ENCODE results near the gene RGL4.

RGL4 gene

DNA sequence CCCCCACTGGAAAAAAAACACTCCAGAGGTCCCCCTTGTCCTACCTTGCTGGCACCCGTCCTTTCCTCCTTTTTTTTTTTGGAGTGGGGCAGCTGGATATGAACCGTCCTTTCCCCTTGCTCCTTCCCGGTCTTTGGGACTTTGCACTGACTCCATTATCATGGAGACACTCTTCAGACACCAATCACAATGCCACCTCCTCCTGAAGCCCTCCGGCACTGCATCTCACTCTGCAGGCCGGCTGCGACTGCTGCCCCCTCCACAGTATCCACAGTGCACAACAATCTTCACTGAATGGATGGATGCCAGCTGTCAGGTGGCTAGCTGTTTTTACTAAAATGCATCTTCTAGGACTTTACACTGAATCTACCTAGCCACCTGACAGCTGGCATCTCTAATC is 12.7 kb upstream of the RGL4 start:
- no peak for DNase-seq (ENCODE audit: low read depth in 2 of 2)

DNA sequence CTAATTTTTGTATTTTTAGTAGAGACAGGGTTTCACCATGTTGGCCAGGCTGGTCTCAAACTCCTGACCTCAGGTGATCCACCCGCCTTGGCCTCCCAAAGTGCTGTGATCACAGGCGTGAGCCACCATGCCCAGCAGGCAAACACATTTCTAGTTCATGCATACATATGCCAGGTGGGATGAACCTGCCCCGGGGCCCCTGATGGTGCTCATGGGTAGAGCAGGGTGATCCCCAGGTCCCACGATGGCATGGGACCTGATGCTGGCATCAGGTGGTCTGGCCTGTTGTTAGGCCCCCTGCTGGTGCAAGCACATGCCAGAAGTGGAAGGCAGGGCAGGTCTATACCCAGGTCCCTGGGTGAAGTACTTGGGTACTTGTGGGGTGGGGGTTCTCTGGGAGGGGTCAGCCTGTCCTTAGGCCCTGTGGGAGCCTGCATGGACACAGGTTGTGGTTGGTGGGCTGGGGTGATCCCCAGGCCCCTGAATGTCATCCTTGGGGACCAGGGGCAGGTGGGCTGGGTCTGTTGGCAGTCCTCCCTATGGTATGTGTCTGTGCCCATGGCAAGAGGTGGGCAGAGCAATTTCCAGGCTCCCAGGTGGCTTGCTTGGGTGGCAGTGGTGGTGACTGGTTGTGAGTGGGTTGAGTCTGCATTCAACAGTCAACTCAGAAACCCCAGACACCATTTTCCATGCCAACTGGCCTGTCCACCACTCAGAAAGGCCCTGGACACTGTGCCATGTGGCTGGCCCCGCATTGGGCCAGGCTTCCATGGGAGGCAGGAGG is 9.6 kb upstream of the RGL4 start:
- DNase-seq (ENCODE audit: low read depth in 2 of 2): no peak

DNA sequence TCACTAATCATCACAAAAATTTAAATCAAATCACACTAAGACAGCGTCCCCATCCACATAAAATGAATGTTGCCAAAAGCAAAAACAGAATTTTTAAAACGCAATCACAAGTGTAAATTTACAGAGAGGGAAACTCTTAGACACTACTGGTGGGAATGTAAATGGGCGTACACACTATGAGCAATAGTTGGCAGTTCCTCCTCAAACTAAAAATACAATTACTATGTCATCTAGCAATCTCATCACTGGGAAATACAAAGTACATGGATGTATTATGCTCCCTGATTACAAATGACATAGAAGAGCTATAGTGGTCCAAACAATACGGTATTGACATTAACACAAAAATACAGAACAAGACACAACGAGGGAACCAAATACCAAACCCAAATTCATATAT is 8.7 kb upstream of the RGL4 start:
- no peak for DNase-seq (ENCODE audit: low read depth in 2 of 2)

DNA sequence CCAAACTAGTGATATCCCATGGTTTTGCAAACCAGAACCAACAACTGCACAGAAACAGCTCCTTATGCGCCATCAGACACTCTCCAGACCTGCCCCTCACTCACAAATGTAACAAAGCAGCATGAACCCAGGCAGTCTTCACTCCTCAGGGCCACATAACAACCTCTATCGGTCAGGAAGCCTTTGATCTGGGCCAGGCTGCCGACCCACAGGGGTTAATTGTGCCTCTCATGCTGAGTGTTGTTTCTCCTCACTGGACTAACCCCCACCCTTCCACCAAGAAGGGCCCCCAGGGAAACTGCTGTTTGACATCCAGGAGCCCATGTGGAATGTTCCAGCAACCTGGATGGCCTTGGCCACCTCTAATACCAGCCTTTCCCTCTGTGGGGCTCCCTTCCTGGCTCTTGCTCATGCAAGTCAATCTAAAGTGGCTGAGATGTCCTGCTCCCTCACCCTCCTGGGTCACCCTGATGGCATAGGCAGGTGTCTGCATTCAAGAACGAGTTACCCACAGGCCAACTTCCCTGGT is 7.9 kb upstream of the RGL4 start:
- DNase-seq (ENCODE audit: low read depth in 2 of 2): no peak

DNA sequence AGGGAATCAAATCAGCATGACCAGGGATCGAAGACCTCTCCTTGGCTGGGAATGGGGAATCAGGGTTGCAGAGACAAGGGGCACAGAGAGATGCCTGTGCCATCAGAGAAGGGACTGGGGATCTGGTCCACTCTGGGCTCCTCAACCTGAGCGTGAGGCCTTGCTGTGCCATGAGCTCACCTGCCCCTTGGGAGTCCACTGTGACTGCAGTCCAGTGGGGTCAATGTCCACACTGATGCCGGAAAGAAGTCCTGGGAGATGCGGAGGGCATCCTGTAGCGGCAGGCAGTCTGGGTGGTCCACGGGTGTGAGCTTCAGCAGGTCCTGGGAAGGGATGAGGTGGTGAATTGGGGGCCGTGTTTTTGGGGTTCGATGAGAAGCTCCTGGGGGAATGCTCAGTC is 7.3 kb upstream of the RGL4 start:
- no peak for DNase-seq (ENCODE audit: low read depth in 2 of 2)

DNA sequence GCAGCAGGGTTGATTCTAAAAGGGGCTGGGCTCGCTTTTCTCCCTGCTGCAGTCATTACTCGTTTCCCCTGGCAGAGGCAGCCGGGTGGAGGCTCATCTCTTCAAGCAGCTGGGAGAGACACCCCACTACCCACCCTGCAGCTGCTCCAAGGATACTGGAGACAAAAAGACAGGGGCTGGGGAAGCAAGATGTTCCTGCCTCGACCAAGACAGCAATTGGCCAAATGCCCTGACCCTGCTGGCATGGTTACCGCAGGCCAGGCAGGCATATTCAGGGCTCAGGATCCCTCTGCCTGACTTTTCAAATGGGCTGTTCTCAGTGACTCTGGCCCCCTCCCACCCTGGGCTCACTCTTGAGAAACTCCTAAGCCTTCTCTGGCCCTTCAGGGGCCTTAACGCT is 6.8 kb upstream of the RGL4 start:
- no peak for DNase-seq (ENCODE audit: low read depth in 2 of 2)

DNA sequence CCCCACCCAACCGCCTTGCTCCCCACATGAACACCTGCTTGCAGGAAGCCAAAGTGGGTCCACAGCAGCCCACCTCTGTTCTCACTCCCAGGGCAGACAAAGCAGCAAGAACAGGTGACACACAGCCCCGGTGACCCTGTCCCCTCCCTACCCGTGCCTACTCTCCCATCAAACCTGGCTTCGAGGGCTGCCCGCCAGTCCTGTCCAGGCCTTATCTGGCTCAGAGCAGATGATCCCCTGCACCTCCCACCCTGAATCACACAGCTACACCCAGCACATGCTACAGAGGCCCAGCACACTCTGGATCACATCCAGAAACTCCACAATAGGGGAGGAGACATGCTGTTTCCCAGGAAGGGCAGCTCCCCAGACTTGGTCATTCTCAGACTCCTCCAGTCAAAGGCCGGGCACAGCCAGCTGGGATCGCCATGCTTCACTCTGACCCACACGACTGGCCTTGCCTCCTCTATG is 6.2 kb upstream of the RGL4 start:
- DNase-seq (ENCODE audit: low read depth in 2 of 2): no peak

DNA sequence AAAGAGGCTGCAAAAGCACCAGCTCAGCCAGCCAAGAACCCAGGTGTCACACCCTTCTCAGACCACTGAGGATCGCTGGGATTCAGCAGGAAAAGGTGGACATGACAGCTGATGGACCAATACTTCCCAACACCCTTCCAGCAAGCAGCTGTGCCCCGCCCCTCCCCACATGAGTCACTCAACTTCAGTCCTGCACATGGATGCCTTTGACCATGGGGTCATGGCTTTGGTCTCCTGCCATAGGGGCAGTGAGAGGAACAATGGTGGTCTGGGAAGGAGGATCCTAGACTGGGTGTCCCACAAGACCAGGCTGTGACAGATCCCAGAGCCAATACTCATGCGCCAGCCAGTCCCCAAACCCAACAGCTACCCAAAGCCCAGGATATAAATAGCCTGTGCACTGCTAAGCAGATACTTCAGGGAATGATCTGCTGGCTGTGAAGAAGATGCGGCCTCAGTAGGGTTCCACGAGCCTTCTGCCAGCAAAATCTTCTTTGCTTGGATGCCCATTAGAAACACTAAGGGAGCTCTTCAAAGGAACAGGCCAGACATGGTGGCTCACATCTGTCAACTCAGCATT is 5.5 kb upstream of the RGL4 start:
- DNase-seq (ENCODE audit: low read depth in 2 of 2): no peak

DNA sequence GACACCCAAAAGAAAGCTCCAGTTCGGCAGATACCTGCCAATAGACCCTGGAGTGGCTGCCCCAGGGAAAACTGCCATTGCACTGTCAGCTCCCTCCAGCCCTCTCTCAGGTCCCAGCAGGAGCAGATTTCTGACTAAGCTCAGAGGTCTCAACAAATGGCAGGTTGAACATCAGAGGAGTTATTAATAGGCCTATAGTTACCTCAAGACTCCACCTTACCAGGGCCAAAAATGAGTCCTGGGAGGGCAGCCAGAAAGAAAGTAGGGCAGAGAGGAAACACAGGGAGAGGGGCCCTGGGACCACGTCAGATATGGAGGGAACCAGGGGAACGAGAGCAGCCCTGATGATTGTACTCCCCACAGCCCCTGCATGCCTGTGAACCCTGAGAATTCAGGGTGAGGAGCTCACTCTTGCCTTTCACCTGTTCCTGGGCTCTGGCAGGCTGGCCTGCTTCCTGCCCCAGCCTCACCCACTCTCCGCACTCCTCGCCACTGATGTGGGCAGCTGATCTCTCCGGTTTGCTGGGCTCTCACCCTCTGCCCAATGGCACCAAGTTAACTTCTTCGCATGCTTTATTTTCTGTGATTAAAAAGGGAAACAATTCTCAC is 4.3 kb upstream of the RGL4 start:
- no peak for DNase-seq (ENCODE audit: low read depth in 2 of 2)

DNA sequence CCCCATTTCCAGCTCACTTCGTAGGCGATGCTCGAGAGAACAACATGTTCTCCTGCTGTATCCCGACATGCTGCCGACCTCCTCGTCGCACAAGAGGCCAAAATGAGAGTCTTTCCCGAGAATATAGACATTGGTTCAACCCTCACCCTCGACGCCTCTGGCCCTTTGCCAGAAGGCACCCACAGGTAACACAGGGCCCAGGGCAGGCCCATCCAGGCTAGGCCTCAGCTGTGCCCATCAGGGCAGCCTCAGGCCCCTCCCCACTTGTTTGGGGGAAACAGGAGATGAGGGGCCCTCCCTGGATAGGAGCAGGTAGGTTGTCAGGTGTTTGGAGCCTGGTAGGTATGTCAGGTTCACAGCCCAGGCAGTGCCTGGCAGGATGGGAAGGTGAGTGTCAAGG is 2.7 kb upstream of the RGL4 start:
- DNase-seq (ENCODE audit: low read depth in 2 of 2): no peak

DNA sequence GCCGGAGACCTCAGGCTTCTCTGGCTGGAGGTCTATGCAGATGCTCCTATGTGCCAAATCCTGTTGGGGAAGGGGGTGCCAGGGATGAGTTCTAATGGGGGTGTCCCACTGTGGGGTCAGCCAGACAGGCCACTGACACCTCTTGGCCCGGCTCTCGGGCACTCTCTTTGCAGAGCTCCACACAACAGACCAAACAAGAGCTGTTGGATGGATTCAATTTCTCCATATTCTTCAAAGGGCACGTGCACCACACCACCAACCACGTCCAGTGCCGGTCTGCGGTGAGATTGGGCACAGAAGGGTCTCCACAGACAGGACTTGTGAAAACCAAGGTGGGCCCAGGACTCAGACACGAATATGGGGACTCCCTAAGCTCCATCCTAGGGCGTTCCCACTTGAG is 2.2 kb upstream of the RGL4 start:
- DNase-seq (ENCODE audit: low read depth in 2 of 2): no peak

DNA sequence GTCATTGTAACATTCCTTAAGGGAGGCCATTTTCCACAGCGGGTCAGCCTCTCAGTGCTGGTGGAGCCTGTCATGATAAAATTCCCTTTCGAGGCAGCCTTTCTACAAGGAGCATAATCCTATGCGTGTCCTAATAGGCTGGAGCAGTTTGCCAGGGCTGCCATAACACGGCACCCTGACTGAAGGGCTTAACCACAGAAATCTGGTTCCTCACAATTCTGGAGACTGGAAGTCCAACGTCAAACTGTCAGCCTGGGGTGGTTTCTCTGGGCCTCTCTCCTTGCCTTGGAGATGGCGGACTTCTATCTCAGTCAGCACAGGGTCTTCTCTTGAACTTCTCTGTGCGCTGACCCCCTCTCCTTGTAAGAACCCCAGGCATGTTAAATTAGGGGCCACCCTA is 1.4 kb upstream of the RGL4 start:
- DNase-seq (ENCODE audit: low read depth in 2 of 2): no peak

DNA sequence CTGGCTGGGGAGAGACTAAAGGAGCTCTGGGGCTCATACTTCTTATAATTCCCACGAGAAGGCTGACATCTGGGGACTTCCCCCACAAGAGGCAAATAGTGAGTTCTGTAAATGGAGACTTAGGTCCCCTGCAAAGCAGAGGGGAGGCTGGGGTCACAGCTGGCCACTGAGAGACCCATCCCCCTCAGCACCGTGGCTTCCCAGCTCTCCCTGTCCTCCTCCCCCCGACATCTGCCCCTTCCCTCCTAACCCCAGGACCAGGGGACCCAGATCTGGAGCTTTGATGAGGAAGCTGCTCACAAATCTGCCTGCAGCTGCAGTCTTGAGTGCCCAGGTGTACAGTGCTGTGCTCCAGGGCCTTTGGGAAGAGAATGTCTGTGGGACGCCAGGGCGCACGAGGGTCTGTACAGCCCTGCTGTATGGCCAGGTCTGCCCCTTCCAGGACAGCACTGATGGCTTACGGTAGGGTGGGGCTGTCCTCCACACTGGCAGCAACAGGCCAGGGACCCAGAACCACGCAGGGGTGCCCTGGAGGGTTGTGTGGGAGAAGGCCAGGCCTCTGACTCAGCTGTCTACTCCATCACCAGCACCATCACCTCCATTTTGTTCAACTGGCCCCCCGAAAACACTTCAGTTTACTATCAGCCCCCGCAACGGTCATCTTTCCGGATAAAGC is 1.1 kb downstream of the RGL4 start:
- DNase-seq (ENCODE audit: low read depth in 2 of 2): no peak

DNA sequence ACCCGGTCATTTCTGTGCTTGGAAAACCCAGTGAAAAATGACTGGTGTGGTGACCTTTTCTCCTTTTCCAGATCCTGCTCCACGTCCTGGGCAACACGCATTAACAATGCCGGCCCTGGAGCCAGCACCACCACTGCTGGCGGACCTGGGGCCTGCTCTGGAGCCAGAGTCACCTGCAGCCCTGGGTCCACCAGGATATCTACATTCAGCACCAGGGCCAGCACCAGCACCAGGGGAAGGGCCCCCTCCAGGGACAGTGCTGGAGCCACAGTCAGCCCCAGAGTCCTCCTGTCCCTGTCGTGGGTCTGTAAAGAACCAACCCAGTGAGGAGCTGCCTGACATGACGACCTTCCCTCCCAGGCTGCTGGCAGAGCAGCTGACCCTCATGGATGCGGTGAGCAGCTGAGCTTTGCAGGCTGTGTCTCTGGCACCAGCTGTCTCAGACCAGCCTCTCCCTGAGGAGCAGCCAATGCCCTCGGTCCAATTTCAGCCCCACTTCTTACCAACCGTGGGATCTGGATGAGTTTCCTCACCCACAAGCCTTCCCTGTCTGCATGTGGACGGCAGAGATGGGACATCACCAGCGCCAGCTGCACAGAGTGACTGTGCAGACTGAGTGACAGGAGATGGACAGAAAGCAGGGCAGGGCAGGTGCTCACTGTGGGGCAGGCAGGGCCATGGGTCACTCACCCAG is 1.9 kb downstream of the RGL4 start:
- no peak for DNase-seq (ENCODE audit: low read depth in 2 of 2)

DNA sequence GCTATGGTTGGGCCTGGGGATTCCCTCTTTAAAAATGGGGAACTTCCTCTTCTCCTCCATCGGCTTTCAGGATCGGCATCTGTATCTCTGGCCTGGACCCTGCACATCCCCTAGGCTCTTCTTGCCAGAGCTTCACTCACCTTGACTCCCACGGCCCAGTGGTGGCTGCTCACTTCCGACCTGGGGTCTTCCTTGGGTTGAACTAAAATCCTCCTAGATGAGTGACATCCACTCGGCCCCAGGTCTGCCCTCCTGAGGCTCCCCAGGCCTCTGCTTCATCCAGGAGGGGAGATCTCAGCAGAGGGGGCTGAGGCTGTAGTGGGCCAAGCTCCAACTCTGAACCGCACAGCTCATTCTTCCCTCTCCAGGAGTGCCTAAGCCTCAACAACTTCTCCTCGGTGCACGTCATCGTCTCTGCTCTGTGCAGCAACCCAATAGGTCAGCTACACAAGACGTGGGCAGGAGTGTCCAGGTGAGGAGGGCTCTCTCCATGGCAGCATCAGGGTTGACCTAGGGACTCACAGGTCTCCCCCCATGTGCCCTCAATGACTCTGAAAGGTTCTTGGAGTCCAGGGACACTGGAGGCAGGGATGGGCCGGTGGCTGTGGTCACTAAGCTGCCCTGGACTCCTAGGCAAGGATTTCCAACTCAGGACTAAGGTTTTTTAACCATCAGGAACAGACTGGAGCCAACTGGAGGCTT is 3.3 kb downstream of the RGL4 start:
- no peak for DNase-seq (ENCODE audit: low read depth in 2 of 2)

DNA sequence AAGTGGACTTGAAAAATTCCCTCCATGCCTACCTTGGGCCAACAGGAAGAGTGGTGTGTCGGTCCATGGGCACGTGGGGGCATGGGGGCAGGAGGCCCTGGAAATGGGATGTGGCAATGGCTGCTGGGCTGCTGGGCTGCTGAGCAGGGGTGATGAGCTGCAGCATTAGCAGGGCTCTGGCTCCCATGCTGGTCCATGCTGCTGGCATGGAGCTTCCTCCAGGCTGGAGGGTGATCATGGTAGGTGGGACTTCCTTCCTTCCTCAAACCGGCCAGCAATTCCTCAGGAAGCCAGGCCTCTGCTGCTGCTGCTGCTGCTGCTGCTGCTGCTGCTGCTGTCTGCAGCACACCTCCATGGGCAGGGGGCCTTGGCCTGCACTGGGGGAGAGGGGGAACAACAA is 4.3 kb downstream of the RGL4 start:
- DNase-seq (ENCODE audit: low read depth in 2 of 2): no peak

DNA sequence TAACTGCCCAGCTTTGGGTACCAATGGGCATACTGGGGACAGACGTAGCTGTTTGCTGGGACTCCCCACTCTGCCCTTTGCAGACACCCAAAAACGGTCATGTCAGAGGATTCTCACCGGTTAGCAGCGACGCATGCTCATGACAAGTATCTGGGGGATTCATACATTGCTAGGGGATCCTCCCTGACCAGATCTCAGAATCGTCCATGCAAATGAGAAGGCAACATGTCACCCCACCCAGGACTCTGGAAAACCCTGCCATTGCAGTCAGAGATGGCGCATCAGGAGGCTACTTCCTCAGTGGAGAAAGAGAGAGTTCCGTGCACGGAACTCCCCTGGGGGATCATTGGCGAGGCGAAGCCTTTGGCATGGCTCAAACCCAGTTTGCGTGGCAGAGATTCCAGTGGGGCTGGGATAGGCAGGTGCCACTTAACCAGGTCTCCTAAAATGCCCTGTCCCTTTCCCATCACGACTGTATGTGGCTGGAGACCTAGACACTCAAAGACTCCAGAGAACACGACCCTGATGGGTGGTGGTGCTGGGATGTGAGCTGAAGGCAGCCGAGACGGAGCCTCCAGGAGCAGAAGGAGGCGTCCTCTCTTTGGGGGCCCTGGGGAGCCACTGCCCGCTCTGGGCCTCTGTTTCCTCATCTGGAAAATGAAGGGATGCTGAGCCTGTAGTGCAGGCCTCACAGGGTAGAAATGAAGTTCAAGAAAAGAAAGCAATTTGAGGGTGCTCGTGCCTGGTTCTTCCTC is 4.9 kb downstream of the RGL4 start:
- no peak for DNase-seq (ENCODE audit: low read depth in 2 of 2)

DNA sequence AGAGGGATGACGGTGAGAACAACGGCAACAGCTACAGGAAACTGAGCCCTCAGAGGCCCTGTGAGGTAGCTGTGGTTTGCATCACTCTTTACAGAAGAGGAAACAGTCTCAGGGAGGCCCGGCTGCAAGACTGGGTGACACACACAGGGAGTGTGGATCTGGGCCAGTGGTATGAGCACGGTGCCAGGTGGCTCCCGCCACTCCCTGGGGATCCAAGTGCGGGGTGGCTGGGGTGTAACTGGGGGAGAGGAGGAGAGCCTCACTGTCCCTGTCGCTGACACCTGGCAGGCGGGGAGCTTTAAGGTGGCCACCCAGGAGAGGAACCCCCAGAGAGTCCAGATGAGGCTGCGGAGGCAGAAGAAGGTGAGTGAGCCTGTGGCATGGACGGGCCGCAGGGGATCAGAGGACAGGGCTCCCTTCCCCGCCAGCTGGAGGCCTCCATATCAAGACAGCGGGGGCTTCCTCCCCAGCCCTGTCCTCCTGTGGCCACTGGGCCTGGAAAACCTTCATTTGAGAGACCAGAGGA is 5.6 kb downstream of the RGL4 start:
- peak; percentile 49 to 60 for DNase-seq (ENCODE audit: low read depth in 2 of 2)

DNA sequence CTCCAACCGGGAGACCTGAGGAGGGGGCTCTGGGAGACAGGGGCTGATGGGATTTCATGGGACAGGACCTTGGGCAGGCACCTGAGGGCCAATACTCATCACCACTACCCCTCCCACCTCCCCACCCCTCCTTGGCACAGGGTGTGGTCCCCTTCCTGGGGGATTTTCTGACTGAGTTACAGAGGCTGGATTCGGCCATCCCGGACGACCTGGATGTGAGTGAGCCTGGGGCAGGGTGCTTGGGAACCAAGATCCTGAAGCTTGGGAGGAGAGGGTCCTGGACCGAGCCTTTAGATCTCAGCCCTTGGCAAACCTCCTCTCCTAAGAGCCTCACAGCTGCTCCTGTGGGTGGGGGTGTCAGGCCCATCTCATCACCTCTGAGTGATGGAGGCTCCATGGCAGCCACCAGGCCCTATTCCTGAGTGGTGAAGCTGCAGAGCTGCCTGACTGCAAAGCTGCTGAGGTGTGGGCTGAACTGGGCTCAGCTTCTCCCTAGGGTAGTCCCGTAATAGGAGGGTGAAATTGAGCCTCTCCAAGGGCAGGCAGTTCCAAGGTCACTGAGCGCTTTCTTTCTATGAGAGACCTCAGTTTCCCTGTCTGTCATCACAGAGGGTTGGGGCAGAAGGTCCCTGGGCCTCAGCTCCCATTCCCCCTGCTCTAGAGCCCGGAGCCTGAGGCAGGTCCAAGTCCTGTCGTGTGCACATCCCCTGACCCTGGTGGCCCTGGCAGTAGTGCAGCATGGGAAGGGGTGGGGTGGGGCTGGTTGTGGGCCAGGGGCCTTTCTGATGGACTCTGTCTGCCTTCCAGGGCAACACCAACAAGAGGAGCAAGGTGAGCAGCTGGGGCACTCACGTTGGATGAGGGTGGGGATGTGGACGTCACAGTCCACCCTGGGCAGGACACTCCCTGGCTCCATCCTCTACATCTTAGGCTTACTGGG is 6.5 kb downstream of the RGL4 start:
- DNase-seq (ENCODE audit: low read depth in 2 of 2): no peak
